Kidney (tissue), 14 donors: Measurements from ENCODE around the gene DNAJC15. TPM values are rescaled to one million over a fixed set of nuclear protein-coding genes. Genes with fewer than 3 reads are reported as not detected.

Experiments
- DNase-seq, 5 donors: peaks; one replicate each; pipeline ENCODE4 v3.0.0-alpha.2; 2013 to 2020
- FAIRE-seq: peaks from 2 replicates; lab custom pipeline; 2012; peaks lifted over from hg19 to GRCh38; lab: Jason Lieb, UNC
- H3K27ac ChIP-seq, 2 donors: one replicate each; pipeline ENCODE4 v1.7.0; 2013; ENCODE audit warnings: low read depth in 2 of 2, low read length in 2 of 2, inconsistent platforms in 1 of 2
- H3K27me3 ChIP-seq: one replicate; pipeline ENCODE4 v1.7.1; 2013; ENCODE audit warnings: low read length, inconsistent platforms; ENCODE audit not compliant: control insufficient read depth, insufficient read depth
- H3K36me3 ChIP-seq, 3 donors: one replicate each; pipeline versions ENCODE4 v1.7.0 to v1.7.1; 2013; ENCODE audit warnings: low read length in 3 of 3, control low read depth in 1 of 3, inconsistent platforms in 1 of 3; ENCODE audit not compliant: insufficient read depth in 3 of 3, control insufficient read depth in 2 of 3
- H3K4me1 ChIP-seq, 3 donors: one replicate each; pipeline versions ENCODE4 v1.7.0 to v1.7.1; 2013; ENCODE audit warnings: low read length in 3 of 3, inconsistent platforms in 1 of 3, low read depth in 1 of 3; ENCODE audit not compliant: control insufficient read depth in 2 of 3, insufficient read depth in 2 of 3
- H3K4me3 ChIP-seq, 3 donors: one replicate each; pipeline versions ENCODE4 v1.7.0 to v1.8.1; 2013; ENCODE audit warnings: low read length in 3 of 3, control low read depth in 1 of 3, inconsistent platforms in 1 of 3
- H3K9ac ChIP-seq, 3 donors: one replicate each; pipeline versions ENCODE4 v1.7.0 to v1.7.1; 2013; ENCODE audit warnings: low read length in 3 of 3, control low read depth in 1 of 3, inconsistent platforms in 1 of 3
- H3K9me3 ChIP-seq, 3 donors: one replicate each; pipeline versions ENCODE4 v1.7.0 to v1.7.1; 2013; ENCODE audit warnings: low read length in 3 of 3, control low read depth in 1 of 3, inconsistent platforms in 1 of 3; ENCODE audit not compliant: control insufficient read depth in 2 of 3, insufficient read depth in 1 of 3
- CTCF ChIP-seq: IDR thresholded peaks from 3 replicates; pipeline ENCODE4 v1.5.1; 2012; ENCODE audit warnings: mild to moderate bottlenecking, moderate library complexity, borderline replicate concordance; ENCODE audit not compliant: insufficient read depth; ENCODE audit errors: extremely low read depth
- intact Hi-C: fragments of 100-400 bp; cut with DNase I; formaldehyde crosslinking; loops from one replicate; pipeline ENCODE4 v1.11.1; 2022
- polyA plus RNA-seq: library from polyadenylated mRNA; stranded (reverse); fragments of 350-450 nt; fragmentation: Illumina TruSeq; extraction: RNeasy Lipid Tissue Mini Kit (QIAGEN cat#74804); gene quantifications from one replicate; pipeline ENCODE4 v1.2.3, GENCODE V29; 2014; ENCODE audit warnings: low read depth, low replicate concordance; ENCODE audit not compliant: insufficient read depth
- total RNA-seq: library from RNA; stranded (reverse); fragmentation: NEBNext Ultra II Directional; extraction: Animal tissue kit (Norgen Biotek cat#: 25700); gene quantifications from one replicate; pipeline ENCODE4 v1.2.1, GENCODE V29; 2021
- donor health status: control.
- donor health status: control.
- donor health status: control.
- donor health status: control.
- donor health status: control.
- donor health status: DM: yes; HTN: yes; CAD: no.
- donor health status: Normal renal cell carcinoma (clear cell type).

Gene DNAJC15
- total and polyA plus RNA-seq, 2 donors from 2014 or later, result 18.8 to 31.0 TPM

GRCh38 chr13:43156916-43157315 lies 133.5 kb downstream of the DNAJC15 start:
- no peak for FAIRE-seq
- H3K36me3 ChIP-seq, result no peaks in the 10 kb centered on the region
- intact Hi-C loops, result no loop called here
- H3K27ac ChIP-seq, result no peak overlapping the region
- no peaks in the 10 kb centered on the region for H3K4me1 ChIP-seq
- no peak for TF ChIP-seq CTCF
- no peaks in the 10 kb centered on the region for H3K9me3 ChIP-seq
- no peak for DNase-seq
- H3K4me3 ChIP-seq, result no peak overlapping the region
- H3K27me3 ChIP-seq, result no peaks in the 10 kb centered on the region
- no peak overlapping the region for H3K9ac ChIP-seq

- FAIRE-seq (no peak), DNase-seq (no peak)
- no peak for TF ChIP-seq CTCF
- Histone ChIP-seq H3K36me3 (no peaks in the 10 kb centered on the region), H3K9ac (no peak overlapping the region), H3K4me3 (no peak overlapping the region), H3K9me3 (no peaks in the 10 kb centered on the region), H3K27me3 (no peaks in the 10 kb centered on the region), H3K4me1 (no peaks in the 10 kb centered on the region), H3K27ac (no peak overlapping the region)
- intact Hi-C loops, result no loop called here
These were observed 134.4 kb downstream of the DNAJC15 start for GRCh38 chr13:43157796-43158195.

GRCh38 chr13:43158516-43158915 lies 135.1 kb downstream of the DNAJC15 start:
- no peak for DNase-seq
- Histone ChIP-seq H3K27ac (no peak overlapping the region), H3K9me3 (no peaks in the 10 kb centered on the region), H3K4me3 (no peak overlapping the region), H3K27me3 (no peaks in the 10 kb centered on the region), H3K4me1 (no peaks in the 10 kb centered on the region), H3K9ac (no peak overlapping the region), H3K36me3 (no peaks in the 10 kb centered on the region)
- no peak for TF ChIP-seq CTCF
- no peak for FAIRE-seq
- intact Hi-C loops, result no loop called here

- no peaks in the 10 kb centered on the region for H3K9me3 ChIP-seq
- DNase-seq (peak in 3 of 5 donors; percentile 42 to 83 (median 71)), FAIRE-seq (no peak)
- no peaks in the 10 kb centered on the region for H3K4me1 ChIP-seq
- H3K36me3 ChIP-seq, result no peaks in the 10 kb centered on the region
- no peak overlapping the region for H3K4me3 ChIP-seq
- no peak overlapping the region for H3K27ac ChIP-seq
- intact Hi-C loops, result no loop called here
- H3K27me3 ChIP-seq, result no peaks in the 10 kb centered on the region
- H3K9ac ChIP-seq, result no peak overlapping the region
- no peak for TF ChIP-seq CTCF
These were observed 135.7 kb downstream of the DNAJC15 start for GRCh38 chr13:43159026-43159461.
